ENCODE data around the gene AQP7.

- TF ChIP-seq, protein P1, sequence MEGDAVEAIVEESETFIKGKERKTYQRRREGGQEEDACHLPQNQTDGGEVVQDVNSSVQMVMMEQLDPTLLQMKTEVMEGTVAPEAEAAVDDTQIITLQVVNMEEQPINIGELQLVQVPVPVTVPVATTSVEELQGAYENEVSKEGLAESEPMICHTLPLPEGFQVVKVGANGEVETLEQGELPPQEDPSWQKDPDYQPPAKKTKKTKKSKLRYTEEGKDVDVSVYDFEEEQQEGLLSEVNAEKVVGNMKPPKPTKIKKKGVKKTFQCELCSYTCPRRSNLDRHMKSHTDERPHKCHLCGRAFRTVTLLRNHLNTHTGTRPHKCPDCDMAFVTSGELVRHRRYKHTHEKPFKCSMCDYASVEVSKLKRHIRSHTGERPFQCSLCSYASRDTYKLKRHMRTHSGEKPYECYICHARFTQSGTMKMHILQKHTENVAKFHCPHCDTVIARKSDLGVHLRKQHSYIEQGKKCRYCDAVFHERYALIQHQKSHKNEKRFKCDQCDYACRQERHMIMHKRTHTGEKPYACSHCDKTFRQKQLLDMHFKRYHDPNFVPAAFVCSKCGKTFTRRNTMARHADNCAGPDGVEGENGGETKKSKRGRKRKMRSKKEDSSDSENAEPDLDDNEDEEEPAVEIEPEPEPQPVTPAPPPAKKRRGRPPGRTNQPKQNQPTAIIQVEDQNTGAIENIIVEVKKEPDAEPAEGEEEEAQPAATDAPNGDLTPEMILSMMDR (IDR thresholded peaks at IDR 0.05; ENCODE audit: poor library complexity, severe bottlenecking): no peak
- TF ChIP-seq SMC3 (conservative IDR thresholded peaks at IDR 0.05; ENCODE audit: poor library complexity): no peak
These were observed 41.2 kb upstream of the AQP7 start for GRCh38 chr9:33443464-33444154.

Measured in neural cell (in vitro differentiated cells).